PC-3 (cell line): ENCODE results near the gene MLLT10. TPM values are rescaled to one million over a fixed set of nuclear protein-coding genes. Genes with fewer than 3 reads are reported as not detected.

Experiments
- ATAC-seq: fragments of 200-7000 bp; cut with Tn5 transposase; 2 replicates; pipeline ENCODE4 v1.9.1; 2020; ENCODE audit warnings: mild to moderate bottlenecking, moderate library complexity
- BruUV-seq: library from RNA; stranded (reverse); fragments of 400-500 nt; replicated peaks from 2 replicates; lab custom pipeline; 2021; lab: Mats Ljungman, UMichigan
- CTCF ChIA-PET: fragments of 300-600 bp; sonication (Branson Sonifier 250); formaldehyde crosslinking; loops from one replicate; lab custom pipeline; 2022; ENCODE audit warnings: antibody characterized with exemption; lab: Charles Lee
- POLR2A ChIA-PET: fragments of 300-600 bp; sonication (Branson Sonifier 250); formaldehyde crosslinking; loops from one replicate; lab custom pipeline; 2022; ENCODE audit warnings: antibody characterized with exemption; ENCODE audit not compliant: unreplicated experiment; lab: Charles Lee
- DNase-seq: peaks from one replicate; pipeline ENCODE4 v3.0.0-alpha.2; 2015
- H2AFZ ChIP-seq: fragments of 300-600 bp; sonication (generic); 2 replicates; pipeline ENCODE4 v1.6.0; 2016; ENCODE audit warnings: antibody characterized with exemption, low read length
- H3F3A ChIP-seq: fragments of 300-600 bp; sonication (generic); one replicate; pipeline ENCODE4 v1.6.0; 2017; ENCODE audit warnings: antibody characterized with exemption, low read length, control low read depth, mild to moderate bottlenecking; ENCODE audit not compliant: unreplicated experiment
- H3K27ac ChIP-seq: fragments of 300-600 bp; sonication (generic); 2 replicates; pipeline ENCODE4 v1.5.1; 2016; ENCODE audit warnings: mild to moderate bottlenecking, low read length
- H3K27me3 ChIP-seq: fragments of 300-600 bp; sonication (generic); 2 replicates; pipeline ENCODE4 v1.6.1; 2016; ENCODE audit warnings: low read length, mixed read lengths
- H3K36me3 ChIP-seq: fragments of 300-600 bp; sonication (generic); 2 replicates; pipeline ENCODE4 v1.6.1; 2016; ENCODE audit warnings: low read depth, mixed run types, low read length, mixed read lengths
- H3K4me1 ChIP-seq: fragments of 300-600 bp; sonication (generic); 2 replicates; pipeline ENCODE4 v1.5.1; 2016; ENCODE audit warnings: low read length; ENCODE audit not compliant: insufficient read depth
- H3K4me2 ChIP-seq: fragments of 300-600 bp; sonication (generic); 2 replicates; pipeline ENCODE4 v1.6.0; 2016; ENCODE audit warnings: low read length
- H3K4me3 ChIP-seq: fragments of 300-600 bp; sonication (generic); 2 replicates; pipeline ENCODE4 v1.5.1; 2016; ENCODE audit warnings: mild to moderate bottlenecking, low read length, mixed read lengths
- H3K79me2 ChIP-seq: fragments of 300-600 bp; sonication (generic); 2 replicates; pipeline ENCODE4 v1.6.1; 2017; ENCODE audit warnings: low read length, mixed read lengths
- H3K9ac ChIP-seq: fragments of 300-600 bp; sonication (generic); 2 replicates; pipeline ENCODE4 v1.6.0; 2016; ENCODE audit warnings: mild to moderate bottlenecking, low read length
- H3K9me2 ChIP-seq: fragments of 300-600 bp; sonication (generic); replicated peaks from 2 replicates; pipeline ENCODE4 v1.6.1; 2016; ENCODE audit warnings: mixed run types, low read length, mixed read lengths
- H3K9me3 ChIP-seq: fragments of 300-600 bp; sonication (generic); 2 replicates; pipeline ENCODE4 v1.6.1; 2016; ENCODE audit warnings: low read length, mixed read lengths
- H4K20me1 ChIP-seq: fragments of 300-600 bp; sonication (generic); 2 replicates; pipeline ENCODE4 v1.6.1; 2016; ENCODE audit warnings: low read length, mixed read lengths
- EZH2 ChIP-seq: fragments of 300-600 bp; sonication (generic); IDR thresholded peaks from one replicate; pipeline ENCODE4 v1.6.1; 2017; ENCODE audit warnings: antibody characterized with exemption, mild to moderate bottlenecking, low read length; ENCODE audit not compliant: unreplicated experiment
- EZH2phosphoT487 ChIP-seq: fragments of 300-600 bp; sonication (generic); IDR thresholded peaks from 2 replicates; pipeline ENCODE4 v1.6.1; 2018; ENCODE audit warnings: mild to moderate bottlenecking, antibody characterized with exemption, low read length, borderline replicate concordance
- intact Hi-C: fragments of 100-400 bp; cut with micrococcal nuclease; formaldehyde crosslinking; loops from 2 replicates; pipeline ENCODE4 v1.9.0; 2023
- total RNA-seq: library from RNA; depleted of rRNA; stranded (reverse); fragments of >200 nt; gene quantifications from 2 replicates; pipeline ENCODE4 v1.2.3, GENCODE V29; 2014
- TF ChIP-seq, protein P1 (sequence below): fragments of 300-600 bp; sonication (generic); conservative IDR thresholded peaks from 2 replicates; pipeline ENCODE4 v1.5.1; 2017; ENCODE audit warnings: antibody characterized with exemption, low read depth, mild to moderate bottlenecking, low read length

The MLLT10 gene
- total RNA-seq, 1 experiment from 2014 or later: 32.5 TPM

DNA sequence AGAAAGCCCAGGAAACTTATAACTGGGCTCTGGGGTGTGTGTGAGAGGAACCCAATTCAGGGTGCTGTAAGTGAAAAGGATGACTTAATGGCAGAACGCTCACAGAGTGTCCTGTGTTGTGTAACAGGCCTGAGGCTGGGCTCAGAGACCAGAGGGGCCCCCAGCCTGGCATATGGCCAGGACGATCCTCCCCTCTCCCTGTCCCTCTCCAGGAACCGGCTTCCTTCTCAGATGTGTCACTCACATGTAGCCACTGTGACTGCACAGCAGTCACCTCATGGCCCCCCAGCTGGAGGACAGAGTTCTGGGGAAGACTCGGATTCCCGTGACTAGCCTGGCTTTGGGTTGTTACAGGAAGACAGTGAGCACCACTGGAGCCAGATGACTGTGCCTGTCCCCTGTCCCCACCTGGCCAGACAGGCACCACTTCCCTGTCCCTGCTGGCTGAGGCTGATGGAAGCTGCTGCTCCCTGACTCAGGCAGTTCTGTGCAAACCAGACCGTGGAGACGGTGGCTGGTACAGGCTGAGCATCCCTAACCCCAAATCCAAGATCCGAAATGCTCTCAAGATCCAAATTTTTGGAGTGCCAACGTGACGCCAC is 220.5 kb downstream of the MLLT10 start:
- intact Hi-C loops: no loop called here
- ATAC-seq (no peak), DNase-seq (no peak)
- no peak overlapping the region for H3K9ac ChIP-seq
- H3K9me3 ChIP-seq: no peaks in the 10 kb centered on the region
- no peaks in the 10 kb centered on the region for H3K27me3 ChIP-seq
- H3K4me3 ChIP-seq: no peak overlapping the region
- no peak overlapping the region for H3K27ac ChIP-seq
- H3K4me1 ChIP-seq: peaks cover 35% of the 10 kb centered on the region
- no peak overlapping the region for H2AFZ ChIP-seq
- no TSS peak for BruUV-seq
- CTCF ChIA-PET: no interaction called here
- H3F3A ChIP-seq: peaks cover 2% of the 10 kb centered on the region
- TF ChIP-seq EZH2 (no peak), EZH2phosphoT487 (no peak)
- TF ChIP-seq, protein P1, sequence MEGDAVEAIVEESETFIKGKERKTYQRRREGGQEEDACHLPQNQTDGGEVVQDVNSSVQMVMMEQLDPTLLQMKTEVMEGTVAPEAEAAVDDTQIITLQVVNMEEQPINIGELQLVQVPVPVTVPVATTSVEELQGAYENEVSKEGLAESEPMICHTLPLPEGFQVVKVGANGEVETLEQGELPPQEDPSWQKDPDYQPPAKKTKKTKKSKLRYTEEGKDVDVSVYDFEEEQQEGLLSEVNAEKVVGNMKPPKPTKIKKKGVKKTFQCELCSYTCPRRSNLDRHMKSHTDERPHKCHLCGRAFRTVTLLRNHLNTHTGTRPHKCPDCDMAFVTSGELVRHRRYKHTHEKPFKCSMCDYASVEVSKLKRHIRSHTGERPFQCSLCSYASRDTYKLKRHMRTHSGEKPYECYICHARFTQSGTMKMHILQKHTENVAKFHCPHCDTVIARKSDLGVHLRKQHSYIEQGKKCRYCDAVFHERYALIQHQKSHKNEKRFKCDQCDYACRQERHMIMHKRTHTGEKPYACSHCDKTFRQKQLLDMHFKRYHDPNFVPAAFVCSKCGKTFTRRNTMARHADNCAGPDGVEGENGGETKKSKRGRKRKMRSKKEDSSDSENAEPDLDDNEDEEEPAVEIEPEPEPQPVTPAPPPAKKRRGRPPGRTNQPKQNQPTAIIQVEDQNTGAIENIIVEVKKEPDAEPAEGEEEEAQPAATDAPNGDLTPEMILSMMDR: no peak
- POLR2A ChIA-PET: no interaction called here
- H3K4me2 ChIP-seq: no peak overlapping the region
- no peaks in the 10 kb centered on the region for H3K36me3 ChIP-seq
- no peaks in the 10 kb centered on the region for H4K20me1 ChIP-seq
- no peaks in the 10 kb centered on the region for H3K9me2 ChIP-seq
- no peaks in the 10 kb centered on the region for H3K79me2 ChIP-seq

DNA sequence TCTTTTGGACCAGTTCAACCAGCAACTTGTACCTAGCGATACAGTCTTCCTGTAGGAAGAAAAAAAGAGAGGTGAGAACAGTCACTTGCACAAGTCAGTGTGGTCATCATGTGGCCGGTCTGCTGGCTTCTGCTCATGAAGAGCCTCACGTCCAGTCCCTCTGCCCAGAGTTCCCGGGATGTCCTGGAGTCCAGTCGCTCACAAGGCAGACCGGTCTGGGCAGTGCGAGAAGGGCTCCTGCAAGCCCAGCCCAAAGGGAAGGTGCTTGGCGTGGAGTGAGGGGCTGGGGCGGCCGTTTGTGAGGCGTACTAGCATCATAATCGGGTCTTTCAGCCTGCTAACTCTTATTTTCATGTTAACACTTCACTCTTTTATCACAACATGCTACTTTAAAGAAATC is 222.7 kb downstream of the MLLT10 start:
- no peak overlapping the region for H3K27ac ChIP-seq
- H3K4me2 ChIP-seq: no peak overlapping the region
- H3K79me2 ChIP-seq: no peaks in the 10 kb centered on the region
- no peaks in the 10 kb centered on the region for H3K27me3 ChIP-seq
- H3K9me2 ChIP-seq: no peaks in the 10 kb centered on the region
- DNase-seq: no peak
- no TSS peak for BruUV-seq
- intact Hi-C loops: no loop called here
- POLR2A ChIA-PET: interaction anchor here (0.7 kb wide), 1 partner anchor 174 kb away, joined by 4 read pairs; no protein-coding TSS in a partner anchor
- TF ChIP-seq EZH2: no peak
- TF ChIP-seq, protein P1: no peak
- TF ChIP-seq EZH2phosphoT487: no peak
- no peaks in the 10 kb centered on the region for H3F3A ChIP-seq
- no peak overlapping the region for H2AFZ ChIP-seq
- no peak overlapping the region for H3K9ac ChIP-seq
- CTCF ChIA-PET: no interaction called here
- H3K36me3 ChIP-seq: no peaks in the 10 kb centered on the region
- no peak overlapping the region for H3K4me3 ChIP-seq
- H3K4me1 ChIP-seq: peaks cover 14% of the 10 kb centered on the region
- no peak for ATAC-seq
- H3K9me3 ChIP-seq: no peaks in the 10 kb centered on the region
- no peaks in the 10 kb centered on the region for H4K20me1 ChIP-seq

DNA sequence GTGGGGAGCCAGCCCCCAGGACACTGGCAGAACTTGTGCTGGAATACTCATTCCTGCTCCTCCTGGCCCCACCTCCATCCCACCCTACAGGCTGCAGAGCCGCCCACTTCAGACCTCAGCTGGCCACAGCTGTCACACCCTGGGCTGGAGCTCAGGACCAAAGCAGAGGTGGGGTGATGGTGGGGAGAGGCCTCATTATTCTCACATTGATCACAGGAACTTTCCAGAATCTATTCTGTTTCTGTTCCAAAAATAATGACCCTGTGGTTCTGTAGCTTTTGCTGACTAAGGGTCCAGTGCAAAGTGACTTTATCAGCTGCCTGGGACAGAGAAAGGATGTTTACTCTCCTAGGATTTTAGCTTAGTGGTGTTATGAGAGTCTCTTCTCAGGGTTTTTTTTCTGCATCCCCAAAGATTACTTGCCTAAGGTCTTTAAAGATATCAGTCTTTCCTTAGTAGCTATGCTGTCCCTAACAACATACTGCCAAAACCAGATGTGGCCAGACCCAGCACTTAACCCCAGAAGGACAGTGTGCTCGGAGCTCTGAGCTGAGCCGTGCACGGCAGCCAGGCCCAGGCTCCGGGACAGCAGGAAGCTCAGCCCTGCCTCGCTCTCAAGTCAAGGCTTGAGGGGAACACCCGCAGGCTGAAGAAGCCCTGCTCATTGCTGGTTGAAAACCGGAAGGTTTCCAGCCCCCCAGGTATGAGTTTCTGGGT is 223.3 kb downstream of the MLLT10 start:
- Histone ChIP-seq H3K9ac (no peak overlapping the region), H3F3A (no peaks in the 10 kb centered on the region), H3K4me3 (no peak overlapping the region), H3K9me3 (no peaks in the 10 kb centered on the region), H2AFZ (no peak overlapping the region), H3K27ac (no peak overlapping the region), H3K79me2 (no peaks in the 10 kb centered on the region), H4K20me1 (no peaks in the 10 kb centered on the region), H3K9me2 (no peaks in the 10 kb centered on the region), H3K27me3 (no peaks in the 10 kb centered on the region), H3K4me1 (peaks cover 7% of the 10 kb centered on the region), H3K4me2 (no peak overlapping the region), H3K36me3 (no peaks in the 10 kb centered on the region)
- BruUV-seq: no TSS peak
- DNase-seq: no peak
- ChIA-PET CTCF (no interaction called here), POLR2A (no interaction called here)
- TF ChIP-seq, protein P1: no peak
- TF ChIP-seq EZH2 (no peak), EZH2phosphoT487 (no peak)
- intact Hi-C loops: no loop called here
- ATAC-seq: no peak
